Muscle of back (tissue), 11 donors: ENCODE data around the gene SLC8A3. TPM values are rescaled to one million over a fixed set of nuclear protein-coding genes. Genes with fewer than 3 reads are reported as not detected.
A peak's percentile ranks its signal among the peaks of the same experiment; 100 is the strongest.

Experiments used
- DNase-seq, 3 donors: peaks; one replicate each; pipeline versions ENCODE4 v3.0.0 to v3.0.0-alpha.2; 2013
- polyA plus RNA-seq, 10 donors: library from polyadenylated mRNA; unstranded; fragments of 120-200 nt; gene quantifications; one replicate each; pipeline ENCODE4 v1.2.1, GENCODE V29; 2013; ENCODE audit not compliant: insufficient read length in 10 of 10

The SLC8A3 gene
- polyA plus RNA-seq, 10 donors, result 4.7 to 9.8 (median 5.8) TPM

DNA sequence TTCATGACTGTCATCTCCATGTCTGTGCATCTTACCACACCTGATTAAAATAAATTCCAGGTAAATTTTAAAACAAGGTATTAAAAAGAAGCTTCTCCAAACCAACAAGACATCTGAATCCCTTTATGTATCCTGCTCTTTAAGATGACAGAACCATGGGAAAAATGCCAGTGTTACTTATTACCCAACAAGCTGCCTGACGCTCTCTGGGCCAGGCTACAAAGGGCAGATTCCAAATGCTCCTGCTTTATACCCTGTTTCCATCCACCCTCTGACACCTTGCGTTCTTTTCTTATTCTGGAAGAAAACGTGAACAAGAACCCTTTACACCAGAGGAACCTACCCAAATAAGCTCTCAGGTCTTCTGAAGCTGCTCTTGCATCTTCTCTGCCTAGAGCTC, 70.7 kb downstream of the SLC8A3 start:
- no peak for DNase-seq

DNA sequence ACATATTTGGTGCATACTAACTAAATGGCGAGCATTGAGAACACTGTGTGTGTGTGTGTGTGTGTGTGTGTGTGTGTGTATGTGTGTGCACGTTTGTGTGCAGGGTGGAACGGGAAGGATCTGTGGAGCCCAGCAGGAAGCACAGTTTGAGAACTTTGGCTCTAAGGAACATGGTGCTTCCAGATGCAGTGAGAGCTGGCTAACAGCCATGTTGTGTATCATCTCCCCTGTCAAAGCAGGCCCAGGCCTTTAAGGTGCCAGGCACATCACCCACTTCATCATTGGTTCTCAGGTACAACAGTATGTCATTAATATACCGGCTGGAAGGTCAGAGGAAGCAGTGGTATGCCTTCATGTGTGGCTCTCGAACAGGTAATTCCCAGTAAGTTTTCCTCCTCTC, 72.5 kb downstream of the SLC8A3 start:
- DNase-seq, result no peak

DNA sequence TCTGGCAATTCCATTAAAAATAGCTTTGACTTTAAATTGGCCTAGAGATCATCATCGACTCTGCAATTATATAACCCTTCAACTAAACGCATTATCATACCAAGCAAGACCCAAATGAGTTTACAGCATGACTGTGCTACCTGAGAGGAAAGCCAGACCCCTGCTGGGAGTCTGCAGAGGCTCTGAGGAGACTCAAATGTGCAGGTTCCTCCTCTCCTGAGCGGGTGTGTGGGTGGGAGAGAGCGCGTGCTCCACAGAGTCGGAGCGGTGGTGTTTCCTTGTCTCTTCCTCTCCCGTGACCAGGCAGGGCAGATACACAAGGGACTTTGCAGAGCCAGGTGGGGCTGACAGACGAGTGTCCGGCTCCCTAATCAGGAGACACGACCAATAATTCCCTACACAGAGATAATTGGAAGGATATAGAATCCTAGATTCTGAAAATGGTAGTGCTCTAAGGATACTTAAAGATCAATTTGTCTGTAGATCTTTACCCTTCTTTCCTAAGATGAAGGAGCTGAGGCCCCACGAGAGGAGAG, 74.1 kb downstream of the SLC8A3 start:
- DNase-seq, result no peak

DNA sequence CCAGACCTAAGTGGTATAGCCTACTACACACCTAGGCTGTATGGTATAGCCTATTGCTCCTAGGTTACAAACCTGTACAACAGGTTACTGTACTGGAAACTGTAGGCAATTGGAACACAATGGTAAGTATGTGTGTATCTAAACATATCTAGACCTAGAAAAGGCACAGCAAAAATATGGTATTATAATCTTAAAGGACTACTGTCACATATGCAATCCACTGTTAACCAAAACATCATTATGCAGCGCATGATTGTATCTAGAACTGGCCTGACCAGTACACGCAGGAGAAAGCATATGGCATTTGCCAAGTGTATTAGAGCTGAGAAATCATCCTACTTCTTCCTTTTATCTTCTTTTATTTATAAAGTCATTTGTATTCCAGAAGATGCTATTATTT, 75.5 kb downstream of the SLC8A3 start:
- no peak for DNase-seq

DNA sequence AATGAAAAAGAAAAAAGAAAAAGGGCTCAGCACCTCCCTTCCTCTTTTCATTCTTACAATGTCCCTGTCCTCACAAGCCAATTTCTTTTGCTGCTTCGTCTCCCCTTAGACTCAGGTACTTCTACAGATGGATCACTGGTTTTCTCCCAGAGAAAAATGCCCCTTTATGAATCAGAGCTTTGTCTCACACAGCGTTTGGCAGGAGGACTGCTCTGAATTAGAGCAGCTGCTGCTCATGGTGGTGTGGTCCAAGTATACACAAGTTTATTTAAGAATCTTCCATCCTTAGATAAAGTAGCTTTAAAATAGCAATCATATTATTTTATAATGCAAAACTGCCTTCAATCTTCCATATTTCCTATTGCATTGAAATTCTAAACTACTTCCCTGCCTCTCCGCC, 80.3 kb downstream of the SLC8A3 start:
- DNase-seq, result no peak

DNA sequence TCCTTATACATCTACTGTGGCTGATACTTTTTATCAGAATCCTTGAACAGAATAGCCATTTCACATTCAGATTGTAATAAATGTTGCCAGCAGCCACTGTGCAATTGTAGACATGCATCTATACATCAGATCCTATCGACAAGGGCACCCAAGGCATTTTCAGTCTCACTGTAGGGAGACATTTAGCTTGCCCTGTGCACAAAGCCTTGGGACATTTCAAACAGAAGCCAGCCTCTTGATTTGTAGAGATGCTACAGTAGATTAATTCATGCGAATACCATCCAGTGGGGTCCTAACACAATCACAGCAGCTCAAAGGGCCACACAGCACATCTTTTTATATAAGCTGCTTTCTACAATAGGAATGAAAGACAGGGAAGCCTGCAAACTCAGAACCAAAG, 81.4 kb downstream of the SLC8A3 start:
- DNase-seq, result no peak

DNA sequence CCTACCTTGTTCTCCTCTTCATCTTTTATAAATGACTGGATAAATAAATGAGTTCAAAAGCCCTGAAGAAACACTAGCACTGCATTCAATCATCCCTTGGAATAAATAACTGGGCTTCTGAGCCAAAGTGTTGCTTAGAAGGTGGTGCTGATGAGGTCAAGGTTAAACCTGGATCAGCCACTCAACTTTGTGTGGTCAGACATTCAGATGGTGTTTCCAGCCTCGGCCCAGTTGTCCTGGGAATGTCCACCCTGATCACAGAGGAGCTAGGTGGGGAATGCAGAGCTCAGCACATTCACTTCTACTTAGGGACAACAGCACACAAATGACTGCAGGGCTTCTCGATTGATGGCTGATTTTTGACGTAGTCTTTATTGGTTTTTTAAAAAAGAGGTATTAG, 88.7 kb downstream of the SLC8A3 start:
- no peak for DNase-seq

DNA sequence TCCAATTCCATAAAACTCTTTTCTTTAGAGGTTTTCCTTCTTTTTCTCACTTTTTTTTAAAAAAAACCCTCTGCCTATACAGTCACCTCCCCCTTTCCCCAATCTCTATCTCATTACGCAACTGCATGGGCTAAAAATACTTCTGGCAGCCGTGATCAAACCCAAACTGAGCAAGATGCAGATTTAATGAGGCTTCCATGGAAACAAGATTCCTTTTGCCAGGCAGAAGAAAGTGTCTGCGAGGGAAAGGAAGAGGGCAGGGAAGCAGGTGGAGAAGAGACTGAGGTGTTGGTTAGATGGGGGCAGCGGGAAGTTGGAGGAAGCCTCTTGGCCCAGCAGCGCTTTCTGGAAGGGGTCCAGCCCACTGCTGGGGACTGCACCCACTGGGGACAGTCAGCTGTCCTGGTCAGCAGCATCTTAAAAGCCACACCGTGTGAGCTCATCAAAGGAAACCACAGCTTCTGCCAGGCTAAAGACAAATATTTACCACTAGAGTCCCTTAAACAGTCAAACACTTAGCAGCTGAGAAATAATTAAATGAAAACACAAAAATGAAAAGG, 90.4 kb downstream of the SLC8A3 start:
- peak in 2 of 3 donors; percentile 9 to 22 for DNase-seq

DNA sequence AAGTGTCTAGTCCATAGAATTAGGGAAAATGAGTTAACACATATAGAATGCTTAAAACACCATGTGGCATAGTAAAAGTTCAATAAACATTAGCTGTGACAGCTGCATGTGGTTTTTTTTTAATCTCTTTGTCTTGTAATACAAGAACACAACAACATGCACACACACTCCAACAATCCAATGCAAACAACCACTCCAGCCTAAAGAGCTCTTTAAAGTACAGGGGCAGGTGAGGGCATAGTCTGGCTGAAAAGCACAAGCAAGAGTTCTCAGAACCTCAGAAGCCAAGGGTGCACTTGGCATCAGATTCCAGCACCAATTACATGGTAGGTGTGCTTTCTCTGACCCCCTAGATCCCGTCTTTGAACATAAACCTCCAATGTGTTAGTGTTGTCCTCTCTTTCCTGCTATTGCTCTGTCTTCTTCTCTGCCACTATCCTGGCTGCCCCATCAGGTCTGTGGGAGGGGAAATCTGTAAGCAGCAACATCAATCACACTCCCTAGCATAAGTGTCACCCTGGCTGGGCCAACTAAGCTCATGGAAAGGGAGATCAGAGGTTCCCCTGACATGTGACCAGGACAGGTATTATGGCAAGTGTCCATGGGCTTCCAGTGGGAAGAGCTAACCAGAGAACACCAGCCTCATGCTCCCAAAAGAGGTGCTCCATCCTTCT, 91.0 kb downstream of the SLC8A3 start:
- DNase-seq, result no peak

DNA sequence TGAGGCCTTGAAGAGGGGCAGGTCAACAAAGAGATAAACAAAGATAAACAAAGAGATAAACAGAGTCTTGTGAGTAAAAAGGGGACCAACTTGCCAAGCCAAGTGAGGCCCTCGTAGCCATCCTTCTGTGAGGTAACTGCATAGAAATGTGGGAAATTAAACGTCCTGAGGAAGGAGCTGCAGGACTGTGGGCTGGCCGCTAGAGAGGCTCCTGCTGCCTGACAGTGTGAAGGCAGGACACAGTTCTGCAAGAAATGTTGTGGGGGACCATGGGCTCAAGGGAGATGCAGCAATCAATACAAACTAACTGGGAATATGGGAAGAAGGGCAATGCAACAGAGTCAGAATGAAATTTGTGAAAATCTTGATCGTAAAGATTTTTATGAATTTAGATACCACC, 91.9 kb downstream of the SLC8A3 start:
- DNase-seq, result no peak

DNA sequence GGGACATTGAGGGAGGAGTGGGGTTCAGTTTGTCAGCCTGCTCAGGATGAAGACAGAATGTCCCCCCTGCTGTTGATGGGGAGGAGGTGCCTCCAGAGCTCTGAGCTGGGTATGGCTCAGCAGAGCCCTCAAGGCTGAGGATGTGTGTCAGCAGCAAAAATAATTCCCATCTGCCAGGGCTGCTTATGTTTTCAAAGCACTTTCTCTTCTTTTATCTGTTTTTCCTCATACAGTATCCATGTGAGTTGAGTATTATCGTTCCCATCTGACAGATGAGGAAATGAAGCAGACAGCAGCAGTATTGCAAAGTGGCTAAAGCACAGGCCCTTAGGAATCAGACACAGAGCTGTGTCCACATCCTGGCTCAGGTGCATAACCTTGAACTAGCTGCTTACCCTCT, 94.1 kb downstream of the SLC8A3 start:
- DNase-seq, result no peak

DNA sequence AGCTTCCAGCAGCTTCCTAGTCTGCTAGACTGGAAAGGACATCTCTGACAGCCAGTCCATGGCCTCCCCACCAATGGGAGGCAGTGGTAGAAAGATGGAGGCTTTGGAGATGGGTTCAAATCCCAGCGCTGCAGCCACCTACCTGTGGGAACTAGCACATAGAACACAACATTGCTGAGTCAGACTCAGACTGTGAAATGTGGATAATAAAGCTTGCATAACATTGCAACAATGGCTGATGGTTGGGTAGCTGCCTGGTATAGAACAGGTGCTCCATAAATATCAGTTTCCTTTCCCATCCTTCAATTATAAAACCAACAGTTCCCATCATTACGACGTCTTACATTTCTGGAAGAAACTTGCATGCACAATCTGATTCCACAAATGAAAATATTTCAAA, 94.6 kb downstream of the SLC8A3 start:
- no peak for DNase-seq

DNA sequence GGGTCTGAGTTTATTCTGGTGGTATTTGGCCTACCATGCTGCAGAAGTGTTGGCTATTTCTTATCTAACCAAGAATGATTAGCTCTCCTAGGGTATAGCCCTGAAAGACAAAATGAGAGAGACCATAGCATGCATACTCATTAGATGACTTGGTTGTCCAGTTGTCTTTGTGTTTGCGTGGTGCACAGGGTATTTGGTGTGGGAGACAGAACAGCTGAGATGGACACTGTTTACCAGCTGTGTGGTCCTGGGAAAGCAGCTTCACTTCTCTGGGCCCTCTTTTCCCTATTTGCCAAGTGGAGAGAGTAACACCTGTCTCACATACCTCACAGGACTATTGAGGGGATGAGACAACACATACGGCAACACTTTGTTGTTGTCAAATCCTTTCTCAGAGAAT, 95.6 kb downstream of the SLC8A3 start:
- no peak for DNase-seq

DNA sequence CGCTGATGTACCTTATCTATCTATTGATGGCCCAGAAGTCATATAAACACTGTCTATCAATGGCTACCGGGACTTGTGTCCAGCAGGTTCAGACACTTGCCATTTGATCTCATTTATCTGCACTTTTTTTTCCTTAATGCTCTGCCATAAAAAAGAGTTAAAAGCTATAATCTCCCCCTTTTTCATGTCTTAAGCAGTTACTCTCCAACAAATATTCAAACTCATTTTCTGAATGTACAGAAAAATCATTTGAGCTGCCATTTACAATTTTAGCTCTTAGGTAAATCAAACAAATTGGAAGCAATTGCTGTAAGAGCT, 101.4 kb downstream of the SLC8A3 start:
- no peak for DNase-seq

DNA sequence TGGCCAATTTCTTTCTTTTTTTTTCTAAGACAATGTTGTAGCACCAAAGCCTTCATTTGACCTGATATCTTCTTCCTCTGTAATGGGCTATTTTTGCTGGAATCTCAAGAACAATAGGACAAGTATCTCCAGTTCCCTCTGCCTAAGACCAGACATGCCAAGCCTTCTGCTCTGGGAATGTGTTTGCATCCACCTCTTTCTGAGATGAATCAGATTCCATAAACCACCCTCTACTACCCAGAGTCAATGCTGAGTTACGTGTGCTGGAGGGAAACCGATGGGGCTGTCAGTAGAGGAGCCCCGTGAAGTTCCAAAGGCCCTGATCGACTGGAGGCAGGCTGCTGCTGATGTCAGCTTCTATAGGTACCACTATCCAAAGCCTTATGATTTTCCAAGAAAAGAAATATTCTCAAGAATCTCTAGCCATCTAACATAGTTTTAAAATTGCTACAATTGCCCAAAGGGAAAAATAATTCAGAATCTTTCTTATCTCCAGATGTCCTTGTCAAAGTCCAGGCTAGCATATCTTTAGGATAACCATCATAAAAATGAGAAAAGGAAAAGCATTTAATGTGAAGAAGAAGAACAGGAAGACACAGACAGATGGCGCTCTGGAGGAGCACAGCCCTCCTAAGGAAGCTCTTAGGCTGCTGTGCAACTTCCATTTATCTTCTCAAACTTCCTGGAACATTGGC, 101.9 kb downstream of the SLC8A3 start:
- peak; percentile 9 to 44 (median 27) for DNase-seq

DNA sequence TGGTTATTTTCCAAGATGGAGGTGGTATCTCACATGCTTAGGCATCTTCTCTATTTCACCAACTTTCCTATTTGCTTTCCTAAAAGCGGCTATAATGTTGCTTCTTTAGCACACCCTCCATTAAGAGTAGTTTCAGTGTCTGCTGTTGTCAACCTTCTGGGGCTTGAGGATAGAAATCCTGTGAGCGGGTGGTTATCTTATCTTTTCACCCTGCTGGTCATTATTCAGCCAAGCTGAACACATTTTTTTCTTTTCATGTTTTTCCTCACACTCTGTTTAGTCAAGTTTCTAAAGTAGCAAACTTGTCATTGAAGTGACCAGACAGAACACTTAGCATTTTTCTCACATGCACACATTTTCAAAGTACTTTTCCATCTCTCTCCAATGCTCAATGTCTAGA, 104.5 kb downstream of the SLC8A3 start:
- DNase-seq, result no peak

DNA sequence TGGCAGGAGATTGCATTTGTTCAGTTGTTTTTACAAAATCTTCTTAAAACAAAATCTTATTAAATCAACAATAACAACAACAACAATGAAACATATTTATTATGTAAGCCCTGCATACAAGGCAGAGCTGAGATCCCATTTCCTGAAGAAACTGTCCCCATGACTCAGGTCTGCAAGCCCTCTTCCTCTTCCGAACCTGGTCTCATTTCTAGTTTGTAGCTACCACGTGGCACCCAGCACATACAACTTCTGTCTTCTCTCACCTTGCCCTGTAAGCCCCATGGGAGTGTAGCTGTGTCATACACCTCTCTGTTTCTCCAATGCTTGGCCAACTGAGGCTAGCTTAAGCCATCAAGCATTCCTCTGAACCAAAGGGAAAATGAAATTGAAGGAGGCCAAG, 106.4 kb downstream of the SLC8A3 start:
- DNase-seq, result no peak

DNA sequence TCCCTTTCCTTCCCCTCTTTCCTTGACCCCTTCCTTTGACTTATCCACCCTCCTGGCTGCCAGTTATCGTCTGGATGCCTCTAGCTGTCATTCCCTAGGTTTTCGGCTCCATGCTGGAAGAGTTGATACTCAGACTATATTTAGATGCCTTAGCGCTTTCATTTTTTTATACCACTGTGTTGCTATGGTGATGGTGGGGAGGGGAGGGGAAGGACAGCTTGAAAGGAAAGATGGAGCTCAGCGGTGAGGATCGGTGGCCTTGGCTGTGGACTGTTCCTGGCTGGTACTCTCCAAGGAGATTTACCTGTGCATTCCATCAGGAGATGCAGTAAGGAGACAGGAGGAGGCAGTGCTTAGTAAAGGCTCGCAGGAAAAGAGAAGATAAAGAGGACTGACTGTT, 108.7 kb downstream of the SLC8A3 start:
- DNase-seq, result no peak

DNA sequence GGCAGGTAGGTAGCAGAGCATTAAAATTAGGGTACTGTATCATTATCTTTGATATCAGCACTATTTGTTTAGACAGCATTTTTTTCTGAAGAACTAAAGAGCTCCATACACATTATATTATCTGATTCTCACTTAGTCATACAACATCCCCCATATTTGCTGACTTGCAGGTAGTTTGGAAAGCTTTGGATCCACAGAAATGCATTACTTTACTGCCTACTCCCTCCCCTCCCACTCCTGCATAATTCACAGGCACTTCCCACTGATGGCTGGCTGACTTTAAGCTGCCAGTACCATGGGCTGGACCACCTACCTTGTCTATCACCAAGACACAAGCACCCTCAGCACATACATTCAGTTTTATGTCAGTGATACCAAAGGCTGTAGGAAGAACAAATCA, 110.4 kb downstream of the SLC8A3 start:
- DNase-seq, result no peak

DNA sequence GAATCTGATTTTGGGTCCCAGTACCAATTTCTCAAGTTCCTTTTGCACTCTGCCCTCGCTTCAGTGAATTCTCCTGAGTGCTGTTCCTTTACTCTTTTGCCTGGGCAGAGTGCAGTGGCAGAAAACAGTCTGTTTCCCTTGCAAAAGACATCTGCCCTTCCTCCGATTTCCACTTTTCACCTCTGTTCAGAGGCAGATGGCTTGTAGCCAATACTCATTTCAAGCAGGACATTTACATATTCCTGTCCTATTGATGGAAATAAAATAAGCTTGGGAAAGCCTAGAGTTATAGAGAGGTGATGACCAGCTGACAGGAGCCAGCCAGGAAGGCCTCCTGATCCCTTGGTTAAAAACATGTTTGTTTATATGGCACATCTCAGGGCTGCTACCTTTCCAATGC, 111.0 kb downstream of the SLC8A3 start:
- DNase-seq, result no peak

DNA sequence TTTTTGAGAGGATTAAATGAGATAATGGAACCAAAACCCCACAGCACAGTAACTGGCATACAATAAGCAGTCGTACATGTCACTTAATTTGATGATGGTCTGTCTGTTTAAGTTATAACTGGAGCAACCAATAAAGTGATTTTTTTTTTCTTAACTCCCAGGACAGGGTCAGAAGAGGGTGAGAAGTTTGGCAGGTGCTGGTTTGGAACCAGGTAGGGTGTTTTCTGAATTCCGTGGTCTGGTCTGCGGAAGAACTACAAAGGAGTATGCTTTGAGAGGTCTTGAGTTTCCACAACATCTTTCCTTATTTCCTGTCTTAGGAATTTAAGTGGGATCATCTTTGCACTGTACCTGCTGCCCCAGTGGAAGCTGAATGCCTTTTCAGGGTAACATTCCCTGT, 111.7 kb downstream of the SLC8A3 start:
- no peak for DNase-seq

DNA sequence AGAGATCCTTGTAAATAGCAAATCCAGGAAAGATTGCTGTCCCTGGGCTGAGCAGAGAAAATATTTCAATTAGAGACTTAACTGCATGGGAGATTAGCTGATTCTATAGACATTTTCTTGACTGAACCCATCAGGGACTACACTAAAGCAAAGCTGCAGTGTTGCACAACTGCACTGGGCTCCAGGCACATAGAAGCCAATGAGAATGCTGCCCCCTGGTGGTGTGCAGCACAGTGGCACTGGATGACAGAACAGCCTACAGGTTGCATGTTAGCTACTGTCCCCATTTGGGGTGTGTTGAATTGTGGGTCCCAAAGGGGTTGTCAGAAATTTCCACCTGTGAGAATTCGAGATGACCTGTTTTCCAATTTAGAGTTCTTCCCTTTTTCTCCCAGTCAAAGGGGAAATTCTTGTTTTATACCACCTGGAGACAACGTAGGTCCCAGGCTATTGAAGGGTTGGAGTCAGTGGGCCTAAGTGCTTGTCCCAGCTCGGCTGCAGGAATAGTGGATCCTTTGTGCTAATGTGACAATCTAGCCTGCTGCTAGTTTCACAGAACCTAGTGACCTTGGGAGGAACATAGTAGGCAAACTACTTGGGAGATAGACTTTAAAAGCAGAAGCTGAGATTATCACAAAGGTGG, 114.7 kb downstream of the SLC8A3 start:
- DNase-seq, result peak; percentile 11 to 22 (median 16)

DNA sequence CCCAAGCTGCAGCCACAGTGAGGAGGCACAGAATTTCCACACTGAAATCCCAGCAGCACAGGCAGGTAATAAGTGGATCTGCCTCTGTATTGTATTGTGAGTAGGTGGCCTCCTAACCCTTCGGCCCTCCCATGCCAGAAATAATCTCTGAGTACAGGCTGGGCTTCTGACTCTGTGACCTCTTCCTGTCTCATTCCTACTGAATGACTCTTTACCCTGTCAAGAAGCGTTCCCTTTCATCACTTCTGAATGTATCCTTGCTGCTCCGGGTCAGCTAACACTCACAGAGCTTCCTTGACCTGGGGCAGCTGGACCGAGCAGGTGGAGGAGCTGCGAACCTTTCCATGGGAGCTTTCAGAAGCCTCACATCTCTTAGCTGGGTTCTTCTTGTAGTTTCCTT, 119.6 kb downstream of the SLC8A3 start:
- DNase-seq, result no peak
